HG03457 (cell line): Measurements from ENCODE around the gene MYH7B.
A peak's percentile ranks its signal among the peaks of the same experiment; 100 is the strongest.

Source experiments
- ATAC-seq: cut with Tn5 transposase; IDR thresholded peaks from one replicate; pipeline ENCODE4 v1.9.1; 2021; ENCODE audit warnings: moderate number of reproducible peaks; ENCODE audit not compliant: unreplicated experiment

Gene MYH7B

GRCh38 chr20:34943808-34944567 lies 11.7 kb upstream of the MYH7B start:
- no peak for ATAC-seq

- ATAC-seq = no peak
Observed at GRCh38 chr20:34945315-34946077, 10.2 kb upstream of the MYH7B start.

- ATAC-seq = no peak
Observed at GRCh38 chr20:34946661-34947060, 9.0 kb upstream of the MYH7B start.

GRCh38 chr20:34947336-34947735 lies 8.3 kb upstream of the MYH7B start:
- ATAC-seq = no peak

- no peak for ATAC-seq
Observed at GRCh38 chr20:34948030-34948429, 7.6 kb upstream of the MYH7B start.

- no peak for ATAC-seq
Observed at GRCh38 chr20:34949120-34949519, 6.5 kb upstream of the MYH7B start.

- ATAC-seq = no peak
Observed at GRCh38 chr20:34951252-34951651, 4.4 kb upstream of the MYH7B start.

- ATAC-seq = no peak
Observed at GRCh38 chr20:34951652-34952051, 4.0 kb upstream of the MYH7B start.

- no peak for ATAC-seq
Observed at GRCh38 chr20:34952671-34953070, 3.0 kb upstream of the MYH7B start.

GRCh38 chr20:34953960-34954359 lies 1.7 kb upstream of the MYH7B start:
- no peak for ATAC-seq

- ATAC-seq = peak; percentile 7
Observed at GRCh38 chr20:34954904-34955230, 801 bp upstream of the MYH7B start.

GRCh38 chr20:34956041-34956458 lies 382 bp downstream of the MYH7B start:
- no peak for ATAC-seq

GRCh38 chr20:34956751-34957472 lies 1.2 kb downstream of the MYH7B start:
- ATAC-seq = no peak

- ATAC-seq = no peak
Observed at GRCh38 chr20:34964486-34964885, 8.8 kb downstream of the MYH7B start.

- no peak for ATAC-seq
Observed at GRCh38 chr20:34965051-34965450, 9.4 kb downstream of the MYH7B start.

- no peak for ATAC-seq
Observed at GRCh38 chr20:34967421-34967820, 11.8 kb downstream of the MYH7B start.

GRCh38 chr20:34968042-34968775 lies 12.5 kb downstream of the MYH7B start:
- ATAC-seq = no peak

GRCh38 chr20:34970193-34970840 lies 14.6 kb downstream of the MYH7B start:
- no peak for ATAC-seq

- ATAC-seq = no peak
Observed at GRCh38 chr20:34970846-34971560, 15.3 kb downstream of the MYH7B start.
